HG02885 (cell line): ENCODE results near the gene CEP68.

ENCODE experiments used
- ATAC-seq: cut with Tn5 transposase; IDR thresholded peaks from one replicate; pipeline ENCODE4 v1.9.1; 2021; ENCODE audit warnings: mild to moderate bottlenecking; ENCODE audit not compliant: unreplicated experiment, poor library complexity

Gene CEP68

DNA sequence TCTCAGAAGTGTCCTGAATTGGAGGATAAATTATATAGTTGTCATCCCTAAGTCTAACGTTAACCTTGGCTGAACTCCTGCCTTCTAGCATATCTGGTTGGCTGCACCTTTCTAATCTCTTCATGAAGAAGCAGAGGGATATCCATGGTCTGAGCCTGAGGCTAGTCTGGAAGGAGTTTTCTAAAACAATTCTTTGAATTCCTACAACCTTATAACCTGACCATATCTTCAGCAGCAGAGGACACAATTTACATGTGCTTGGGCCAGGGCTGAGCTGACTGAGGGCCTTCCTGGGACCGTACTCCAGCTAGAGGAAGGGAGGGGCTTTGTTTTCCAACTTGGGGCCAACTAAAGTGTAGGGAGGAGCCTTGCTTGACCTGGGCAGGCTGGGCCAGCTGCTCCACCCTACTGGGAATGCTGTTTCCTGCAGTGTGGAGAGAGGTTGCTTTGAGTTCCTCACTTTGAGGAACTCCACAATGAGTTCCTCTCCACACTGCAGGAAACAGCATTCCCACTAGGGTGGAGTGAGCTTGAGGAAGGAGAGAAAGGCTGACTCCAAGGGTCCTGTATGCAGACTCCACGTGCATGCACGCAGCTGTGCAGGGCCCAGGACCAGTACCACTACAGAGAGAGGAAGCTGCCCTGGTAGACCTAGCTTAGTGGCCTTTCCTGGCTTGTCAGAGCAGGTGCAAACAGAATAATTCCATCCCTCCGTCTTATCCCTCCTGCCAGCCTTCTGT is 19.6 kb downstream of the CEP68 start:
- ATAC-seq, result no peak

DNA sequence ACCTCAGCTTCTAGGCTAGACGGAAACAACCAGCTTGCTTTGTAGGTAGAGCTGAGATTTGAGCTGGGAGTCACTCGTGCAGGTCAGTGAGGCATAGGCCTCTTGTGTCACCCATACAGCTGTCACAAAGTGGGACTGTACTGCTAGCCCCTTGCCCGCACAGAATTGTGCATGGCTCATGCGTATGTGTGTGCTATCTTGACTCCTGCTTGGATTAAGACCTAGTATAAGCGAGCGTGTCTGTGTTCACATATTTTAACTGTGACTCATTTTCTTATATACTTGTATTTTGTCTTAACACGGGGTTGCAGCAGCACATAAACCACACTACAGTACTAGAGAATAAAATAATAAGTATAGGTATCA is 20.1 kb downstream of the CEP68 start:
- no peak for ATAC-seq

DNA sequence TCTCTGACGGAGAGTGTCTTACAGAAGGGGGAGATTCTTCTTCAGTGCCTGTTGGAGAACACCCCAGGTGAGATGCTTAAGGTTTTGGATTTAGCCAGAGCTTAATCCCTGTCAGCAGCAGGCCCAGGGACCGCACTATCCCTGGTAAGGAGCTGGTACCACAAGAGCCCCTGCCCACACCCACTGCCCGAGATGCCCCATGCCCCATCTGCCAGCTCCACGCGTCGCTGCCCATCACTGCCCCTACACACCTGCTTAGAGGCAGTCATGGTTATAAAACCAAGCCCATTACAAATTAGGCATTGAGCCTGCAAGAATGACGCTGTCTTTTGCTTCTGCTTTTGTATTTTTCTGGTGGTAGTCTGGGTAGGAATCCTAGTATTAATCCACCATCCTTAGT is 21.7 kb downstream of the CEP68 start:
- no peak for ATAC-seq

DNA sequence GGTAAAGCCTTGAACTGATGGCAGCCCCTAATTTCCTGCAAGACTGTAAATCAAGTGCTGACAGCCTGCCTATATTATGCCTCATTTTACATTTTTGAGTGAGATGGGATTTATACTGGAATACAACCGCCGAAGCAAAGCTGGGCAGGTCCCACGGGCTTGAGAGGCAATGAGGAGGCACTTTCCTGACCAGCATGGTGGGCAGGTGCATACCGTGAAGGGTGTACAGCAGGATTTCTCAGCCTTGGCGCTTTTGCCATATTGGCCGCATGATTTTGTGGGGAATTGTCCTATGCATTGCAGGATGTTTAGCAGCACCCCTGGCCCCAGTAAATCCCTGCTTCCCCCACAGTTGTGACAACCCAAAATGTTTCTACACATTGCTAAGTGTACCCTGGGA is 22.8 kb downstream of the CEP68 start:
- ATAC-seq, result no peak

DNA sequence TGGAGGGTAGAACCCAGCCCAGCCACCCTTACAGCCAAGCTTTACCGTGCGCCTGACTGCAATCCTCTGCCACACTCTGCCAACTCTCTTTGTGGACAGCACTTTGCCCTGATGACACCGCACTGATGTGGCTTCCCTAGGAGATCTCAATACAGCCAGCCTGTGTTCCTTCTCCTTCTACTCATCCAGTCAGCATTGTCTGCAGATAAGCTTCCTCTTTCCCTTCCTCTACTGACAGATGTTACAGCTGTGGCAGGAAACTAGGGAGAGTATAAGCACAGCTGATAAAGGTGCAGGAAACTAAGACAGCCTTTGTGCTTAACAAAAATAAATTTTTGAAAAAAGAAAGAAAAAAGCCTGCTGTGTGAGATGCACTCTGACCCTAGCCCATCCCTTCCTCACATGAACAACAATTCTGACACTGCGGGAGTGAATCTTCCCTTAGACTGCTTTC is 25.0 kb downstream of the CEP68 start:
- ATAC-seq, result no peak

DNA sequence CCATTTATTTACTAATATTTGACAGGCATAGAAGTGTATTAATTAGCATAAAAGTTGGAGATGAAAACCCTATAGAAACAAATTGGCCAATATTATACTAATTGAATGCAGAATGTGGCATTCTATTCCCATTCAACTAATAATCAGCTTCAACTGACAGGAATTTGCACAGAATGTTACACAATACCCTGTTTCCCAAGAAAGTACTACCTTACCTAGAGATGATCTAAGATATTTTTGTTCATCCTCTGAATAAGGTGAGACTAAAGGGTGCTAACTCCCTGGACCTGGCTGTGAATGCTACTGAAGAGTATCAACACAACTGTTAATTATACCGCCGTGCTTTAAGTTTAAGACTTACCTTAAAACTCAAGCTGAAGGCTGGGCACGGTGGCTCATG is 28.9 kb downstream of the CEP68 start:
- ATAC-seq, result no peak

DNA sequence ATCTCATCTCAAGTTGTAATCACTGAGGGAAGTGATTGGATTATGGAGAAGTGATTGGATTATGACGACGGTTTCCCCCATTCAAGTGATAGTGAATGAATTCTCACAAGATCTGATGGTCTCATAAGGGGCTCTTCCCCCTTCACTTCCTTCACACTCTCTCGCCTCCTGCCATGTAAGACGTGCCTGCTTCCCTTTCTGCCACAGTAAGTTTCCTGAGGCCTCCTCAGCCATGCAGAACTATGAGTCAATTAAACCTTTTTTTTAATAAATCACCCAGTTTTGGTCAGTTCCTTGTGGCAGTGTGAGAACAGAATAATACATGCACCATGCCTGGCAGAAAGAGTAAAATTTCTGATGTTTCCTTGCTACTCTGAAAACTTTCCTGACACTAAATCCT is 36.6 kb downstream of the CEP68 start:
- no peak for ATAC-seq

DNA sequence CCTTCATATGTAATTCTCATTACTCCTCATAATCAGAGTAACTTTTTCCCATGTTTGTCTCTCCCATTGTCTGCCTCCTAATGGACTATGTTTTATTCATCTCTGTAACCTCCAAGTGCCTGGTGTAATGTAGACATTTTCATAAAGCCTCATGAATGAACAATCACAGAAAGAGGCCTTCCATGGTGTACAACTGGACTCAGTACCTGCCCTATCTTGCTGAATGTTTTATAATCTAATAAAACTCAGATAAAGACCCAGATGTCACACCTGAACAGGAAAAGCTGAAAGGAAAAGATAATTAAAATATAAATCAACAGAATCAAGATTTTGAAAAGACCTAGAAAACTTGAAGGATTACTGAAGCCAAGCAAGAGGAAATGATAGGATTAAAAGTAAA is 37.0 kb downstream of the CEP68 start:
- no peak for ATAC-seq

DNA sequence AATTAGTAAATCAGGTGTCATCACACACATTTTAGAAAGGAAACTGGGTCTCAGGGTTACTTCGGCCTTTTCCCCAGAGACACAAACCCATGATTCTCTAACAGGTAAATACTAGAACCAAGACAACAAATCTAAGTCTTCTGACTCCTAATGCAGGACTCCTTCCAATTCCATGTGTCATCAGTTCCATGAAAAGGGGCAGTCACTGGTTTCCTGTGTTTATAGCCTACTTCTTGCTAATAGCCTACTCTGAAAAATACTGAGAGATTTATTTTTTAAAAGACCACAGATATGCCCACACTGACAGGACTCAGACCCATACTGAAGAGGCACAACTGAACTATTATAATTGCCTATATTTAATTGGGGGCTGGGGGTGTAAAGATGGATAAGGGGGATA is 40.7 kb downstream of the CEP68 start:
- ATAC-seq, result no peak

DNA sequence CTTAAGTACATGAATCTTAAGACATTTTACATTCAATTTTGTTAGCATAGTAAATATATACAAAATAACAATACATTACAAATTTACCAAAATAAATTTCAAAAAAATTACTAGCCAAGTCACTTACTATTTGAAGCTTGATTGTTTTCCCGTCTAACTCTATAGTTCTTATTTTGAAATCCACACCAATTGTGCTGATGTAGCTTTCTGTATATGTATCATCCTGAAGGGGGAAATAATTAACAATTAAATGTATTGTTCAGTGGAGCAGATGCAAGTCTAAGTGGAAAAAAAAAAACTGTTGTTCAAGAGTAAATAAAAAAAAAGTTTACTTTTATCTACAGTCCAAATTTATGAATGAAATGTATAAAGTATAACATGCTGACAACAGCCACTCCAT is 41.6 kb downstream of the CEP68 start:
- no peak for ATAC-seq

DNA sequence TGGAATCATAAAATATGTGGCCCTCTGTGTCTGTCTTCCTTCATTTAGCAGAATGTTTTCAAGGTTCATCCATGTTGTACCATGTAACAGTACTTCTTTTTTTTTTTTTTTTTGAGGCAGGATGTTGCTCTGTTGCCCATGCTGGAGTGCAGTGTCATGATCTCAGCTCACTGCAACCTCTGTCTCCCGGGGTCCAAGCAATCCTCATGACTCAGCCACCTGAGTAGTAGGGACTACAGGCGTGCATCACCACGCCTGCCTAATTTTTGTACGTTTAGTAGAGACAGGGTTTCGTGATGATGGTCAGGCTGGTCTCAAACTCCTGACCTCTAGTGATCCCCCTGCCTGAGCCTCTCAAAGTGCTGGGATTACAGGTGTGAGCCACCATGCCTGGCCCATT is 42.5 kb downstream of the CEP68 start:
- ATAC-seq, result no peak

DNA sequence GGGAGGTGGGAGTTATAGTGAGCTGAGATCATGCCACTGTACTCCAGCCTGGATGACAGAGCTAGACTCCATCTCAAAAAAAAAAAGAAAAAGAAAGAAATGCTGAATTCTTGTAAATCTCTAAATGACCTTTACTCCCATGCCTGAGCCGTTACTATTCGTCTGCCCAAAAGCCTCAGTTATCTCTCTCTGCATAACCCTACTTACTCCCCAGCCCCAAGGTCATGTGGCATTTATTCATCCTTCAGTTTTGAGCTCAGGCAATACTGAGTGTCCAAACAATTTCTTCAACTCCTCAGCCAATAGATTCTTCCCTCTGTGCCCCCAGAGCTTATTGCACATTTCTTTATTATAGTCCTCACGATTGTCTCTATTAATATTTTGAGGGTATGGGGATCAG is 44.9 kb downstream of the CEP68 start:
- no peak for ATAC-seq

DNA sequence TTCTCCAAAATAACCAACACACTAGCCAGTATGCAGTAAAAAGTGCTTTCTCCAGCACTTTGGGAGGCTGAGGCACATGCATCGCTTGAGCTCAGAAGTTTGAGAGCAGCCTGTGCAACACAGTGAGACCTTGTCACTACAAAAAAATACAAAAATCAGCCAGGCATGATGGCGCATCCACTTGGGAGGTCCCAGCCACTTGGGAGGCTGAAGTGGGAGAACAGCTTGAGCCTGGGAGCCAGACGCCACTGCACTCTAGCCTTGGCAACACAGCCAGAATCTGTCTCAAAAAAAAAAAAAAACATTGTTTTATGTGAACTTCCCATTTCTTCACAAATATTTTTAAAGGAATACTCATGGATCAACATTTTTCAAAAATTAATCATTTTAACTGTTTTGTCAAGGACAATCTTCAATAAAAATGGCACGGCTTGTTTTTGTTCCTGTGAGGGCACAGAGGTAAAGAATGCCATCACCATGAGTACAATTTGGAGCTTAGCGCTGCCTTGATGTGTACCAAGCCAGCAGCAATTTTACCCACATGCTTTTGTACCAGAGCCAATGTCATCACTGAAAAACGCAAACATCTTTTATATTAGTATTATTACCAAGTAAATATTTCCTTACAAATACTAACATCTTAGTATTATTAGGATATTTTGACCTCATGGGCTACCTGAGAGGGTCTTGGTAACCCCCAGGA is 46.9 kb downstream of the CEP68 start:
- ATAC-seq, result no peak

DNA sequence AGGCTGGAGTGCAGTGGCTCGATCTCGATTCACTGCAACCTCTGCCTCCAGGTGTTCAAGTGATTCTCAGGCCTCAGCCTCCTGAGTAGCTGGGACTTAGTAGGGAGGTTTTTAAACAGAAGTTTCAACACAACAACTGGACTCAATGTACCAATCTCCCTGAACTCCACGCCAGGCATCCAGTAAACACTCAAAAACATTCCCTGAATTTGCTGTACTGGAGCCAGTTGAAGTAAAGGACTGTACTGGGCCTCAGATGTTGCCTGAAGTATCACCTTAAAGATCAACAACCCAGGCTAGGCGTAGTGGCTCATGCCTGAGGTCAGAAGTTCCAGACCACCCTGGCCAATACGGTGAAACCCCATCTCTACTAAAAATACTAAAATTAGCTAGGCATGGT is 51.3 kb downstream of the CEP68 start:
- ATAC-seq, result no peak

DNA sequence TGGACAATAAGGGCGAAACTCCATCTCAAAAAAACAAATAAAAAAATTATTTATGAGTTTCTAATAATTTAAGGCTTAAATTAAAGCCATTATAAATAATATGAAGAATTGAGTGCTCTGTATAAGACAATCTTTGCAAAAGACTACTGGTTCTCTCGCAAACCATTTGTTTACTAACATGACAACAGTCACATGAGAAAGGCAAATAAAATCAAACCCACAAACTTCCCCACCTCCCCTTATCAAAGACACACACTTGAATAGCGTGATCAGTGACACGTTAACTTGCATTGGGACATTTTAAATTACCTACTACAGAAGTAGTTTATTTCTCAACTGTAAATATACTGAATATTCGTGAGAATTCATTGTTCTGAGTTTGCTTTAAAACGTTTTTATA is 52.6 kb downstream of the CEP68 start:
- ATAC-seq, result no peak

DNA sequence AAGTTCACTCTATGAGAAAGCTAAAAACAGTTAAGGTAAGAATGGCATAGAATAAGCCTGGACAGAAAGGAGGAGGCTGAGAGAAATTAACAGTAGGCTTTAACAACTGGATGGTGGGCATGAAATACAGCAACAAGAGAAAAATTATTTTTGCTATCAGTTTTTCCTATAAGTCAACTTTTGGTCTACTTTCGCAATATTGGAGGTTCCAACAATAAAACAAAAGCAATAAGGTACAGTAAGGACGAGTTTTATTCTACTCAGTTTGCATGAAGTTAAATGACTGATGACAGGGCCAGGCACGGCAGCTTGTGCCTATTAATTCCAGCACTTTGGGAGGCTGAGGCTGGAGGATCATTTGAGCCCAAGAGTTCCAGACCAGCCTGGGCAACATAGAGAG is 56.4 kb downstream of the CEP68 start:
- ATAC-seq, result no peak

DNA sequence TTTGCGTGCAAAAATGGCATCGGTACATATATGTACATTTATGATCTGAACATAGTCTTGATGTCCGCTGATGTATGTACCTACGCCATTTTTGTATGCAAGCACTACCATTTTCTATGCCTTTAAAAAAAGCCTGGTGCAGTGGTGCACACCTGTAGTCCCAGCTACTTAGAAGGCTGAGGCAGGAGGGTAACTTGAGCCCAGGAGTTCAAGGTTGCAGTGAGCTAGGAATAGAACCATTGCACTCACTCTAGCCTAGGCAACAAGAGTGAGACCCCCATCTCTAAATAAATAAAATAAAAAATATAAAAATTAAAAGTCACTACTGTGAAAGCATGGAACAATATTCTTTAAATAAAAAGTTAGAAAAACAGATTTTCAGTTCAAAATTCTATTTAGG is 57.0 kb downstream of the CEP68 start:
- ATAC-seq, result no peak

DNA sequence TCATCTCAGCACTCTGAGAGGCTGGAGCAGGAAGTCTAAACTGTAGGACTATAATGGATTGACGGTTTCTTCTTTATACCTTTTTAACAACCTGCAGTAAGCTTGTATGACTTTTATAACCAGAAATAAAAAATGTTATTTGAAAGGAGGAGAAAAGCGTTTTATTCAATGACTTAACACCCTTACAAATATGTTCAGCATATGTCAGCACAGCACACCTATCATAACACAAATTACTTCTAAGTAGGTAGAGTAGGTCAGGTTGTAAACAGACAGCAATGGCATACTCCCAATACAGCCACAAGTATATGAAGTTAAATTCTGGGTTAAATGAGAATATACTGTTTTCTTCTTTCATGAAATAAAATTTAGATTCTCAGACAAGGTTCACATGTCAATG is 57.6 kb downstream of the CEP68 start:
- ATAC-seq, result no peak

DNA sequence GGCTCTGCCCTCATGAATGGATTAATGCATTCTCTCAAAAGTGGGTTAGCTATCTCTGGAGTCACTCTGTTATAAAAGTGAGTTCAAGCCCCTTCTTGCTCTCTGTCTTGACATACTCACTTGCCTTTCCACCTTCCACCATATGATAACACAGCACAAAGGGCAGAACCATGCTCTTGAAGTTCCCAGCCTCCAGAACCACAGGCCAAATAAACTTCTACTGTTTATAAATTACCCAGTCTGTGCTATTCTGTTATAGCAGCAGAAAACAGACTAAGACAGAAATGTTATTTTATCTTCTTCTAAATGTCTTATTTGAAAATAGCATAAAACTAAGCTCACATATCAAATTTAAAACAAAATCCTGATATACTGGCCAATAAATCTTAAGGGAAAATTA is 58.7 kb downstream of the CEP68 start:
- no peak for ATAC-seq

DNA sequence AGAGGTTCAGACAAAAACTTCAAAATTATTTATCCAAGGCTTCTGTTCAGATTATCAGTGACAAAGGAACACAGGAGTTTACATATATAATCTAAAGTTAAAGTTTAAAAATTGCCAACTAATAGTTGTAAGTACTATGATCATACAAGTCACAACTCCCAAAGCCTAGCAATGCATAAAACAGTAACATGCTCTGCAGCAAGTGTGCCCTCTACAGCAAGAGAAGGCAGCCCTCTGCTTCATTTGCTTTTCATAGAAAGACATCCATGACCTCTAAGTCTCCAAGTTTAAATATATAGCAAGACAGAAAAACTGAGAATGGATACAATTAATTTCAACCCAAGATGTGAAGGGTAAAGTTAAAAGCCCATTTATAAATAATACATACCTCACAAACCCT is 60.4 kb downstream of the CEP68 start:
- ATAC-seq, result no peak

DNA sequence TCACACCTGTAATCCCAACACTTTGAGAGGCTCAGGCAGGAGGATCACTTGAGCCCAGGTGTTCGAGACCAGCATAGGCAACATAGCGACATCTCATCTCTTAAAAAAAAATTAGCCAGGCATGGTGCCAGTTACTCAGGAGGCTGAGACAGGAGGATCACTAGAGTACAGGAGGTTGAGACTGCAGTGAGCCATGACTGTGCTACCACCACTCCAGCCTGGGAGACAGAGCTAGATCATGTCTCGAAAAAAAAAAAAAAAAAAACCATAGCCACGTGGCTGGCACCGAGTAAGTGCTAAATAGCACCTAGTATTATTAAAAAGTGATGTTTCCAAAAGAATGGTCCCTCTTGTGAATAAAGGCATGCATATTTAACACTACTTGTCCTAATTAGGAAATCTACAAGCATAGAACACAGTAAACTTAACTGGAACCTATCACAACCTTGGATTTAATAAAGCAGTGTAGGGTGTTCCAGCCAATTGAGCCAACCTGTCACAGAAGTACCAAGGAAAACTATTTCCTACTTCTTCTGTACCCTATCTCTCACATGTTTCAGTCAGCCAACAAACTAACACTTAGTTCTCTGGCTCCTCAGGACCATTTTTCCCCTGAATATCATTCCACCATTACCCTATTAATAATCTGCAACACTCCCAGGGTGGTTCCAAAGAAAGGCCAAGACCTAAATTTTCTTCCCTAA is 64.9 kb downstream of the CEP68 start:
- no peak for ATAC-seq

DNA sequence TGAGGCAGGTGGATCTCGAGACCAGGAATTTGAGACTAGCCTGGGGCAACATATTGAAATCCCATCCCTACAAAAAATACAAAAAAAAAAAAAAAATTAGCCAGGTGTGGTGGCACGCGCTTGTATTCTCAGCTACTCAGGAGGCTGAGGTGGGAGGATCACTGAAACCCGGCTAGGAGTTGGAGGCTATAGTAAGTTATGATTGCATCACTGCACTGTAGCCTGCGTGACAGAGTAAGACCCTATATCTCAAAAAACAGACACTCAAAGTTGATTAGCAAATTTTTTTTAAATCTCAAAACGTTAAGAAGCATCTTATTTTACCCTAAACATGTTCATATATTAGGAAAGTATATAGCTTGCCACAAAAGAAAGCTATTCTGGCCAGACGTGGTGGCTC is 66.1 kb downstream of the CEP68 start:
- no peak for ATAC-seq
